ENCODE measurements around the gene ULK3.

ULK3 gene

GRCh38 chr15:74870436-74871215, 27.7 kb upstream of the ULK3 start:
- TF ChIP-seq CTCF (IDR thresholded peaks at IDR 0.05; ENCODE audit: low read depth, low read length), result no peak
- DNase-seq (ENCODE audit: extremely low read depth, low read depth), result no peak

GRCh38 chr15:74869726-74870407, 26.9 kb upstream of the ULK3 start:
- no peak for TF ChIP-seq CTCF (IDR thresholded peaks at IDR 0.05; ENCODE audit: low read depth, low read length)
- DNase-seq (ENCODE audit: extremely low read depth, low read depth), result no peak

DNA sequence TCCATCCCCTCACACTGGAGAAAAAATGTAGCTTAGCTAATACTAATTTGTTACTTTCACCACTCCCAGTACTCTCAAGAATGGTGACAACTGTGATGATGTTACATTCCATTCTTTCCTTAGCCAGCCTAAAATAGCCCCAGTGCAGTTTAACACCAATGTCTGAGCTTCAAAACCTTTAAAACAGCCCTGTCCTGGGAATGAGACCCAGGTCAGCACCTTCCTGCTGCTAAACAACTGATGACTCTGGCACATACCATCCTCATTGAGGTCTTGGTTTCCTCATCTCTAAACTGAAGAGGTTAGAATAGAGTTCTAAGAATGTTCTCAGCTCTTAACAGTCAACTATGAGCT, 26.4 kb upstream of the ULK3 start:
- DNase-seq (ENCODE audit: extremely low read depth, low read depth), result no peak
- no peak for TF ChIP-seq CTCF (IDR thresholded peaks at IDR 0.05; ENCODE audit: low read depth, low read length)

DNA sequence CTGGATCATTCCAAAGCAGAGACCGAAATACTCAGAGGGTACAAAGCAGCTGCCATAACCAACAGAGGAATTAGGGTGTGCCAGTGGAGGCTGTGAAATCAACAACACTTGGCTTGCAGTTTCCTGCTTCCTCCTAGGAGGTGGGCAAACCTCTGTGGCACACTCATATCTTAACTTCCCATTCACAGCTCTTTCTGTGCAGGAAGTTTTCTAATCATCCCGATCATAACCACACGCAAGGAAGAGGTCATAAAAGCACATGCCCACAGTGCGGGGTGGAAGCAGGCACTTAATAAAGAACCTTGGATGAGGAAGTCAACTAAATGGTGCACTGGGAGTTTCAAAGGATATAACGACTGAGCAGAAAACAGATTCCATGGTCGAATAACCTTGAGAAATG, 25.1 kb upstream of the ULK3 start:
- no peak for TF ChIP-seq CTCF (IDR thresholded peaks at IDR 0.05; ENCODE audit: low read depth, low read length)
- no peak for DNase-seq (ENCODE audit: extremely low read depth, low read depth)

GRCh38 chr15:74867466-74868038, 24.6 kb upstream of the ULK3 start:
- TF ChIP-seq CTCF (IDR thresholded peaks at IDR 0.05; ENCODE audit: low read depth, low read length), result no peak
- no peak for DNase-seq (ENCODE audit: extremely low read depth, low read depth)

- DNase-seq (ENCODE audit: extremely low read depth, low read depth), result no peak
These were observed 23.1 kb upstream of the ULK3 start for GRCh38 chr15:74866090-74866489.

More at GRCh38 chr15:74866090-74866489, 23.1 kb upstream of the ULK3 start:
- no peak for TF ChIP-seq CTCF (IDR thresholded peaks at IDR 0.05; ENCODE audit: low read depth, low read length)
